Upper lobe of right lung (tissue), 1 donor: ENCODE data around the gene CACUL1. TPM values are rescaled to one million over a fixed set of nuclear protein-coding genes. Genes with fewer than 3 reads are reported as not detected.

Experiments used
- ATAC-seq: fragments of 200-7000 bp; cut with Tn5 transposase; one replicate; pipeline ENCODE4 v1.9.1; 2020; ENCODE audit warnings: mild to moderate bottlenecking, moderate library complexity
- DNase-seq: peaks from one replicate; pipeline ENCODE4 v3.0.0-alpha.2; 2020
- H3K27ac ChIP-seq: fragments of 200-600 bp; one replicate; pipeline ENCODE4 v1.8.0; 2022
- H3K27me3 ChIP-seq: fragments of 200-600 bp; one replicate; pipeline ENCODE4 v1.8.0; 2022; ENCODE audit warnings: mild to moderate bottlenecking
- H3K36me3 ChIP-seq: fragments of 200-600 bp; one replicate; pipeline ENCODE4 v1.8.0; 2022
- H3K4me1 ChIP-seq: fragments of 200-600 bp; one replicate; pipeline ENCODE4 v1.8.0; 2022
- H3K4me3 ChIP-seq: fragments of 200-600 bp; one replicate; pipeline ENCODE4 v1.8.0; 2022; ENCODE audit warnings: mild to moderate bottlenecking
- H3K9me3 ChIP-seq: fragments of 200-600 bp; one replicate; pipeline ENCODE4 v1.8.0; 2022
- intact Hi-C: fragments of 100-400 bp; cut with DNase I; formaldehyde crosslinking; loops from one replicate; pipeline ENCODE4 v1.11.0; 2022
- total RNA-seq: library from RNA; stranded (reverse); fragmentation: NEBNext Ultra II Directional; extraction: Animal tissue kit (Norgen Biotek cat#: 25700); gene quantifications from one replicate; pipeline ENCODE4 v1.2.1, GENCODE V29; 2021
- TF ChIP-seq, protein P1 (sequence below): fragments of 200-600 bp; IDR thresholded peaks from one replicate; pipeline ENCODE4 v1.8.0; 2022; ENCODE audit warnings: antibody characterized with exemption
- donor health status: DM: no; HTN: yes; CAD: no; lungs with severe emphysema.

CACUL1 gene
- total RNA-seq, 1 donor from 2014 or later, result 47.7 TPM

GRCh38 chr10:118669020-118669791 lies 85.6 kb downstream of the CACUL1 start:
- no peak for ATAC-seq
- Histone ChIP-seq H3K4me1 (peaks cover 8% of the 10 kb centered on the region), H3K36me3 (no peaks in the 10 kb centered on the region), H3K9me3 (no peaks in the 10 kb centered on the region), H3K27ac (no peak overlapping the region), H3K27me3 (no peaks in the 10 kb centered on the region), H3K4me3 (no peak overlapping the region)
- TF ChIP-seq, protein P1, sequence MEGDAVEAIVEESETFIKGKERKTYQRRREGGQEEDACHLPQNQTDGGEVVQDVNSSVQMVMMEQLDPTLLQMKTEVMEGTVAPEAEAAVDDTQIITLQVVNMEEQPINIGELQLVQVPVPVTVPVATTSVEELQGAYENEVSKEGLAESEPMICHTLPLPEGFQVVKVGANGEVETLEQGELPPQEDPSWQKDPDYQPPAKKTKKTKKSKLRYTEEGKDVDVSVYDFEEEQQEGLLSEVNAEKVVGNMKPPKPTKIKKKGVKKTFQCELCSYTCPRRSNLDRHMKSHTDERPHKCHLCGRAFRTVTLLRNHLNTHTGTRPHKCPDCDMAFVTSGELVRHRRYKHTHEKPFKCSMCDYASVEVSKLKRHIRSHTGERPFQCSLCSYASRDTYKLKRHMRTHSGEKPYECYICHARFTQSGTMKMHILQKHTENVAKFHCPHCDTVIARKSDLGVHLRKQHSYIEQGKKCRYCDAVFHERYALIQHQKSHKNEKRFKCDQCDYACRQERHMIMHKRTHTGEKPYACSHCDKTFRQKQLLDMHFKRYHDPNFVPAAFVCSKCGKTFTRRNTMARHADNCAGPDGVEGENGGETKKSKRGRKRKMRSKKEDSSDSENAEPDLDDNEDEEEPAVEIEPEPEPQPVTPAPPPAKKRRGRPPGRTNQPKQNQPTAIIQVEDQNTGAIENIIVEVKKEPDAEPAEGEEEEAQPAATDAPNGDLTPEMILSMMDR, result no peak
- no peak for DNase-seq
- intact Hi-C loops, result no loop called here

DNA sequence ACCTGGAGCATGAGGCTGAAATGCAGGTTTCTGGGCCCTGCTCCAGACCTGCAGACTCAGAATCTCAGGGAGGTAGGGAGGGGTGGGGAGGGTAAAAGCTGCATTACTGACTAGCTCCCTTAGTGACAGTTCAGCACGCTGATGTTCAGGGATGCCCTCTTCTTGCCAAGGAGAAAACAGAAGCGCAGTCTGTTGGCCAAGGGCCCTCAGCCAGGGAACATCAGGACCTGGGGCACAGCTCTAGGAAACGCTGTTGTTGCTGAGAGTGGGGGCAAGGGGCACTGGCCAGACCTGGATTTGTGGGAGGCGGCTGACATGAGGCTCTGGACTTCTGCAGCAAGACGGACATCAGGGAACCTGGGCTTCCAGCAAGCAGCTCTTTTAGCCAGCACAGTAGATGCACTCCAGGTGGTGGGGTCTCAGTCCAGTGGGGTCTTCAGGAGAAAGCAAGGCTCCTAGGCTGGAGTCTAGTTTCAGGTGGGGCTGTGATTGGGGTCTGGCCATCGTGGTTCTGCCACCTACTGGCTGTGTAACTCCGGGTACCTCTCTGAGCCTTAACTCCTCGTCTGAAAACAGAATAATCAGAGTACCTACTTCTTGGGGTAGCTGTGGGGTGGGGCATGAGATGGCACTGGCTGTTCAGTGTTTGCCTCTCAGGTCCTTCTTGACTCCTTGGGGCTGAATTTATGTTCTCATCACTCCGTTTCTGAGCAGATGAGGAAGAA lies 86.4 kb downstream of the CACUL1 start:
- H3K36me3 ChIP-seq, result no peaks in the 10 kb centered on the region
- TF ChIP-seq, protein P1, result no peak
- no peak overlapping the region for H3K27ac ChIP-seq
- H3K4me1 ChIP-seq, result peaks cover 8% of the 10 kb centered on the region
- H3K9me3 ChIP-seq, result no peaks in the 10 kb centered on the region
- no peak for ATAC-seq
- no peak for DNase-seq
- no peak overlapping the region for H3K4me3 ChIP-seq
- no peaks in the 10 kb centered on the region for H3K27me3 ChIP-seq
- intact Hi-C loops, result no loop called here

DNA sequence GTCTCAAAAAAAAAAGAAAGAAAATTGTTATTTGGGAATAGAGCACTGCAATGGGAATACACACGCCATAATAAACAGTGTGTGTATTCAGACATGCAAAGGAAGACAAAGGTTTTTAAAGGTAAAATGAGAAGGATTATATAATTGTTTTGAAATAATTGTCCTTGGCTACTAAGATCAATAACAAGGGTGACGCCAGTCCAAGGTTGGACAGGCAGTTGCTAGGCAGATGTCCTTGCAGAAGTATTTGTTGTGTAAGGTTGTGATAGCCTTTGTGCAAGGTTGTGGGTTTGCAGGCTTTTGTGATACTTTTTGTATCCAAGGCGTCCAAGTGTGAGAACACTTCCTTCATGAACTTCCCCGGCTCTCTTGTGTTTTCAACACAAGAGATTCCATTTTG lies 87.0 kb downstream of the CACUL1 start:
- no peak overlapping the region for H3K4me3 ChIP-seq
- no peaks in the 10 kb centered on the region for H3K27me3 ChIP-seq
- no peaks in the 10 kb centered on the region for H3K36me3 ChIP-seq
- no peak overlapping the region for H3K27ac ChIP-seq
- intact Hi-C loops, result no loop called here
- H3K9me3 ChIP-seq, result no peaks in the 10 kb centered on the region
- no peak for ATAC-seq
- TF ChIP-seq, protein P1, result no peak
- peaks cover 8% of the 10 kb centered on the region for H3K4me1 ChIP-seq
- DNase-seq, result no peak

DNA sequence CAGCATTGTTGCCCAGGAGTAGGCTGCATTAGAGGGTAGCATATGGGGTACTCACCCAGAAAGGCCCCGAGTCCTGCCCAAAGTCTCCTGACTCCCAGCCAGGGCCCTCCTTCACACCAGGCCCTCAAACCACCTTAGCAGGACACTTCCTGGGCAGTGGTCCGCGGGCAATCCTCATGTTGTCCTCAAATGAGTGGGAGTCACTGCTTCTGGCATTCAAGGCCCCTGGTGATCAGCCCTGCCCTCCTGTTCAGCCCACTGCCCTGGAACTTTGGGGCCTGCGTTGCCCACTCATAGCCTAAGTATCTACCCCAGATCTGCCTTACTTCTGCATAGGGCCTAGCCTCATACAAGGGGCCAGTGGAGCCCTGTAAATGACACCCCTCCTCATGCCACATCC lies 88.4 kb downstream of the CACUL1 start:
- DNase-seq (no peak), ATAC-seq (no peak)
- Histone ChIP-seq H3K4me3 (no peak overlapping the region), H3K4me1 (peaks cover 8% of the 10 kb centered on the region), H3K36me3 (no peaks in the 10 kb centered on the region), H3K27ac (no peak overlapping the region), H3K9me3 (no peaks in the 10 kb centered on the region), H3K27me3 (no peaks in the 10 kb centered on the region)
- TF ChIP-seq, protein P1, result no peak
- intact Hi-C loops, result no loop called here

- intact Hi-C loops, result no loop called here
- no peaks in the 10 kb centered on the region for H3K36me3 ChIP-seq
- DNase-seq (no peak), ATAC-seq (no peak)
- TF ChIP-seq, protein P1, result no peak
- no peak overlapping the region for H3K27ac ChIP-seq
- no peaks in the 10 kb centered on the region for H3K9me3 ChIP-seq
- H3K4me3 ChIP-seq, result no peak overlapping the region
- peaks cover 5% of the 10 kb centered on the region for H3K4me1 ChIP-seq
- no peaks in the 10 kb centered on the region for H3K27me3 ChIP-seq
Measured at GRCh38 chr10:118664321-118664720, 90.4 kb downstream of the CACUL1 start.
